Body of pancreas (tissue), 4 donors: ENCODE measurements around the gene USP47. TPM values are rescaled to one million over a fixed set of nuclear protein-coding genes. Genes with fewer than 3 reads are reported as not detected.

Experiments
- ATAC-seq: fragments of 150-250 bp; one replicate; pipeline ENCODE4 v1.9.1; 2016
- DNase-seq, 4 donors: peaks; one replicate each; pipeline ENCODE4 v3.0.0-alpha.2; 2019
- H3K27ac ChIP-seq, 4 donors: fragments of 200-600 bp; sonication (generic); 1 replicate in 3 of 4; 2 replicates in 1 of 4; pipeline versions ENCODE4 v1.5.1 to v1.6.1; 2016 to 2019; ENCODE audit warnings: mild to moderate bottlenecking in 1 of 4, mixed read lengths in 1 of 4, moderate library complexity in 1 of 4
- H3K27me3 ChIP-seq, 2 donors: fragments of 200-600 bp; sonication (generic); one replicate each; pipeline ENCODE4 v1.6.0; 2016; ENCODE audit warnings: mild to moderate bottlenecking in 1 of 2
- H3K36me3 ChIP-seq, 2 donors: fragments of 200-600 bp; sonication (generic); replicated peaks in 1 of 2; 2 replicates each; pipeline ENCODE4 v1.5.1; 2016; ENCODE audit warnings: low read depth in 2 of 2; ENCODE audit not compliant: insufficient read depth in 1 of 2
- H3K4me1 ChIP-seq: fragments of 200-600 bp; sonication (generic); one replicate; pipeline ENCODE4 v1.6.0; 2016
- H3K4me3 ChIP-seq, 2 donors: fragments of 200-600 bp; sonication (generic); 1 replicate in 1 of 2; 2 replicates in 1 of 2; pipeline ENCODE4 v1.5.1; 2016 to 2019
- H3K9me3 ChIP-seq, 3 donors: fragments of 200-600 bp; sonication (generic); 1 replicate in 2 of 3; 2 replicates in 1 of 3; pipeline ENCODE4 v1.5.1; 2016
- POLR2A ChIP-seq, 3 donors: fragments of 450-650 bp; IDR thresholded peaks; one replicate each; pipeline ENCODE4 v1.6.1; 2016; ENCODE audit warnings: antibody characterized with exemption in 3 of 3, mild to moderate bottlenecking in 2 of 3
- WGBS, 2 donors: methylation state at CpG; one replicate each; pipeline ENCODE4 v1.1.5; 2017; 5-methylcytosine and 5-hydroxymethylcytosine counted together
- intact Hi-C: fragments of 100-400 bp; cut with DNase I; formaldehyde crosslinking; loops from one replicate; pipeline ENCODE4 v1.15.1; 2023
- total RNA-seq, 2 donors: library from RNA; depleted of rRNA; stranded (reverse); fragments of >200 nt; gene quantifications; one replicate each; pipeline ENCODE4 v1.1.0, GENCODE V29; 2016
- TF ChIP-seq, protein P1 (sequence below), 7 experiments: fragments of 450-650 bp in 4 of 7; fragments of 200-600 bp in 3 of 7; sonication (generic) in 3 of 7; IDR thresholded peaks; one replicate each; pipeline ENCODE4 v1.5.1; 2016 to 2019; ENCODE audit warnings: antibody characterized with exemption in 7 of 7

Gene USP47
- total RNA-seq, 2 donors from 2014 or later, result 51.1 to 63.3 TPM

DNA sequence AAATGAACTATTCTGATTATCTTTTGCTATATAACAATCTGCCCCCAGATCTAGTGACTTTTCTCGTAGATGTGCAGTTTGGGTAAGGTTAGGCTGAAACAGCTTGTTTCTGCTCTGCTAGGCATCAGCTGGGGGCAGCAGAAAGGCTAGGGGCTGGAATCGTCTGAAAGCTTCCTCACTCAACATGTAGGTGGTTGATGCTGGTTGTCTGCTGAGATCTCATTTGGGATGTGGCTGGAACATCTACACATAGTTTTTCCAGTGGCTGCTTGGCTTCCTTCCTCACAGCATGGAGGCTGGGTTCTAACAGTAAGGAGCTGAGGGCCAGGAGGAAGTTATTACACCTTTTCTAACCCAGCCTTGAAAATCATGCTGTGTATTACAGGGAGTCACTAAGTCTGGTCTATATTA is 30.2 kb downstream of the USP47 start:
- TF ChIP-seq POLR2A (IDR thresholded peaks at IDR 0.05), result no peak
- TF ChIP-seq, protein P1, sequence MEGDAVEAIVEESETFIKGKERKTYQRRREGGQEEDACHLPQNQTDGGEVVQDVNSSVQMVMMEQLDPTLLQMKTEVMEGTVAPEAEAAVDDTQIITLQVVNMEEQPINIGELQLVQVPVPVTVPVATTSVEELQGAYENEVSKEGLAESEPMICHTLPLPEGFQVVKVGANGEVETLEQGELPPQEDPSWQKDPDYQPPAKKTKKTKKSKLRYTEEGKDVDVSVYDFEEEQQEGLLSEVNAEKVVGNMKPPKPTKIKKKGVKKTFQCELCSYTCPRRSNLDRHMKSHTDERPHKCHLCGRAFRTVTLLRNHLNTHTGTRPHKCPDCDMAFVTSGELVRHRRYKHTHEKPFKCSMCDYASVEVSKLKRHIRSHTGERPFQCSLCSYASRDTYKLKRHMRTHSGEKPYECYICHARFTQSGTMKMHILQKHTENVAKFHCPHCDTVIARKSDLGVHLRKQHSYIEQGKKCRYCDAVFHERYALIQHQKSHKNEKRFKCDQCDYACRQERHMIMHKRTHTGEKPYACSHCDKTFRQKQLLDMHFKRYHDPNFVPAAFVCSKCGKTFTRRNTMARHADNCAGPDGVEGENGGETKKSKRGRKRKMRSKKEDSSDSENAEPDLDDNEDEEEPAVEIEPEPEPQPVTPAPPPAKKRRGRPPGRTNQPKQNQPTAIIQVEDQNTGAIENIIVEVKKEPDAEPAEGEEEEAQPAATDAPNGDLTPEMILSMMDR (IDR thresholded peaks at IDR 0.05), result no peak
- Histone ChIP-seq H3K4me3 (no peak overlapping the region), H3K27ac (peak overlapping the region in 2 of 4 donors; percentile 20 to 21), H3K4me1 (peaks cover 26% of the 10 kb centered on the region), H3K36me3 (no peaks in the 10 kb centered on the region), H3K9me3 (peaks cover 0 to 2% (median 0%) of the 10 kb centered on the region in 3 donors), H3K27me3 (no peaks in the 10 kb centered on the region)
- intact Hi-C loops, result no loop called here
- WGBS, 2 donors, result 25 to 39% methylated on average over 2 of the region's 2 CpGs
- ATAC-seq, result no peak
- DNase-seq, result no peak

DNA sequence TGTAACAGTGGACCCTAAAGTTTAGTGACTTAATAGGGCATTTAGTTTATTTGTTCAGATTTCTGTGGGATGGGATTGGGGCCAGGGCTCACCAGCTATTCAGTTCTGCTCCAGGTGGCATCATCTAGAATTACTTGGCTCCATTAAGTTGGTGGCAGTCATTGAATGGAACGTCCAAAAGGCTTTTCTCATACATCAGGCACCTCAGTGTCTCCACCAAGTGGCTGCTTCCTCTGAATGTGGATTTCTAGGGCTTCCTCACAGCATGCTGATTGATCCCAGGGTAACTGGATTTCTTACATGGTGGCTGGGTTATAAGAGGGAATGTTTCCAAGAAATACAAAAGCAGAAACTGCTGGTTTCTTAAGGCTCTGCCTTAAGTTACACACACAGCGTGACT is 34.7 kb downstream of the USP47 start:
- ATAC-seq (peak; percentile 12), DNase-seq (peak in 2 of 4 donors; percentile 16 to 27)
- Histone ChIP-seq H3K27ac (no peak overlapping the region), H3K36me3 (no peaks in the 10 kb centered on the region), H3K9me3 (no peaks in the 10 kb centered on the region), H3K27me3 (no peaks in the 10 kb centered on the region), H3K4me1 (peaks cover 21% of the 10 kb centered on the region), H3K4me3 (no peak overlapping the region)
- no peak for TF ChIP-seq POLR2A (IDR thresholded peaks at IDR 0.05)
- TF ChIP-seq, protein P1 (IDR thresholded peaks at IDR 0.05), result peak in 3 of 7 experiments; percentile 14 to 23 (median 22)
- 69 to 74% methylated on average over 2 of the region's 2 CpGs for WGBS, 2 donors
- intact Hi-C loops, result no loop called here

DNA sequence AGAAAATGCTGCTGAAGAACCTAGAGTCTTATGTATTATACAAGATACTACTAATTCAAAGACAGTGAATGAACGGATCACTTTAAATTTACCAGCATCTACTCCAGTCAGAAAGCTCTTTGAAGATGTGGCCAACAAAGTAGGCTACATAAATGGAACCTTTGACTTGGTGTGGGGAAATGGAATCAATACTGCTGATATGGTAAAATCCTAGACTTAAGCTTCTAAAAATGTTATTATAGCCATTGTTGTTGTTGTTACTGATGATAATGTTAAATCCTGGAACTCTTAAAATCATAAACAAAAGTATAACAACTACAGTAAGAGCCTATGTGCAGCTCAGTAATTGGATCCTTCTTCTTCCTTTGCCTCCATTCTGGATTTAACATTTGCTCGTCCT is 38.4 kb downstream of the USP47 start:
- ATAC-seq (no peak), DNase-seq (no peak)
- H3K4me3 ChIP-seq, result no peak overlapping the region
- peaks cover 0 to 7% of the 10 kb centered on the region in 2 donors for H3K36me3 ChIP-seq
- no peak overlapping the region for H3K27ac ChIP-seq
- WGBS, 2 donors, result 60 to 68% methylated on average over 2 of the region's 2 CpGs
- H3K9me3 ChIP-seq, result no peaks in the 10 kb centered on the region
- H3K4me1 ChIP-seq, result peaks cover 15% of the 10 kb centered on the region
- intact Hi-C loops, result no loop called here
- H3K27me3 ChIP-seq, result no peaks in the 10 kb centered on the region
- TF ChIP-seq, protein P1 (IDR thresholded peaks at IDR 0.05), result no peak
- TF ChIP-seq POLR2A (IDR thresholded peaks at IDR 0.05), result no peak

DNA sequence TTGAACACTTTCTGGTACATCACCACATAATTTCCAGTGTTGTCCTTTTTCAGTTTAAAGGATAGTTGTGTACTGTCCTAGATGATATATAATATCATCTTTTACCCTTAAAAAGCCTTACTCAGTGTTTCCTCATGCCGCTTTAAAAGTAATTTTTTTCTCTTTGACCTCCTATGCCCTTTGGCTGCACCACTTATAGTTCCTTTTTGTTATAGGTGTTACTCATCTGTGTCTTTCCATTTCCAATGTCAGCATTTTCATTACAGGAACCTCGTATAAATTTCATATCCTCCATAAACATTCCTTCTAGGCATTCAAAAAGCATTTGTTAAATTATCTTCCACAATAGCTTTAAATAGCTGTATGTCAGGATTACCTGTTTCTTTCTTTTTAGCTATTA is 40.8 kb downstream of the USP47 start:
- 51 to 65% methylated on average over 2 of the region's 2 CpGs for WGBS, 2 donors
- intact Hi-C loops, result no loop called here
- no peak for ATAC-seq
- Histone ChIP-seq H3K27ac (no peak overlapping the region), H3K9me3 (no peaks in the 10 kb centered on the region), H3K36me3 (peaks cover 0 to 23% of the 10 kb centered on the region in 2 donors), H3K27me3 (no peaks in the 10 kb centered on the region), H3K4me3 (no peak overlapping the region), H3K4me1 (peaks cover 15% of the 10 kb centered on the region)
- DNase-seq, result no peak
- TF ChIP-seq, protein P1 (IDR thresholded peaks at IDR 0.05), result no peak
- TF ChIP-seq POLR2A (IDR thresholded peaks at IDR 0.05), result no peak

DNA sequence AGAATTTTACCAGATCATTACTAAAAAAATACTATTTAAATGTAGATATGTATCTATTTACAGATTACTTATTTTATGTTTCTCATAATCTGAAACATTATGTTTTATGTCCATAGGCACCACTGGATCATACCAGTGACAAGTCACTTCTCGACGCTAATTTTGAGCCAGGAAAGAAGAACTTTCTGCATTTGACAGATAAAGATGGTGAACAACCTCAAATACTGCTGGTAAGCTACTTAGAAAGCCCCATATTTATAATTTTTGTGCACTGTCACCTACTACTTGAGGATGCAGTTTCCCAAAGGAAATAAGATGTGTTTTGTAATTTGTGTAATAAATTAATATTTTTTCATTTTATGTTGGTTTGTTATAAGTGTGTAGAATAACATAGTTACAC is 42.6 kb downstream of the USP47 start:
- H3K36me3 ChIP-seq, result peaks cover 0 to 23% of the 10 kb centered on the region in 2 donors
- H3K4me1 ChIP-seq, result peaks cover 11% of the 10 kb centered on the region
- 88 to 96% methylated on average over 2 of the region's 2 CpGs for WGBS, 2 donors
- TF ChIP-seq, protein P1 (IDR thresholded peaks at IDR 0.05), result no peak
- no peak for TF ChIP-seq POLR2A (IDR thresholded peaks at IDR 0.05)
- no peaks in the 10 kb centered on the region for H3K9me3 ChIP-seq
- no peak overlapping the region for H3K27ac ChIP-seq
- intact Hi-C loops, result no loop called here
- H3K4me3 ChIP-seq, result no peak overlapping the region
- H3K27me3 ChIP-seq, result no peaks in the 10 kb centered on the region
- ATAC-seq, result no peak
- no peak for DNase-seq
